ENCODE measurements around the gene PMS1.

Gene PMS1

DNA sequence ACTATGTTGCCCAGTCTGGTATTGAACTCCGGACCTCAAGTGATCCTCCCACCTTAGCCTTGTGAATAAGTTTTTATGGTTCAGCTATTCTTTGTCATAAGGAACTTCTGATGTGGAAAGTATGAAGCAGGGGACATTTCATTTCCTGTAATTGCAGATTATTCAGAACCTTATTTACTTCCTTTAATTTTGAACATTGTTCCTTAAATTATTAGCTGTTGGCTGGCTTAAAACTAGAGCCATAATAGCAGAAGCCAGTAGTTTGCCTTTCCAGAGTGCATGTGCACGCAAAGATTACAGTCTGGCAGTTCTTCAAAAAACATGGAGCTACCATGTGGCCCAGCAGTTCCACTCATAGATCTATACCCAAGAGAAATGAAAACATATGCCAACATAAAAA is 53.1 kb downstream of the PMS1 start:
- 98% methylated on average over 2 of the region's 2 CpGs for WGBS
- H3K36me3 ChIP-seq (ENCODE audit: insufficient read depth, low read length): peaks cover 14% of the 10 kb centered on the region
- H3K9ac ChIP-seq (ENCODE audit: low read depth, low read length): no peak overlapping the region
- no peak overlapping the region for H3K27ac ChIP-seq (ENCODE audit: low read depth, low read length)
- no peaks in the 10 kb centered on the region for H3K4me1 ChIP-seq (ENCODE audit: insufficient read depth, low read length)
- no peaks in the 10 kb centered on the region for H3K9me3 ChIP-seq (ENCODE audit: insufficient read depth, low read depth, low read length)
- H3K27me3 ChIP-seq (ENCODE audit: insufficient read depth, low read length): no peaks in the 10 kb centered on the region
- H3K4me3 ChIP-seq (ENCODE audit: low read length): no peak overlapping the region

DNA sequence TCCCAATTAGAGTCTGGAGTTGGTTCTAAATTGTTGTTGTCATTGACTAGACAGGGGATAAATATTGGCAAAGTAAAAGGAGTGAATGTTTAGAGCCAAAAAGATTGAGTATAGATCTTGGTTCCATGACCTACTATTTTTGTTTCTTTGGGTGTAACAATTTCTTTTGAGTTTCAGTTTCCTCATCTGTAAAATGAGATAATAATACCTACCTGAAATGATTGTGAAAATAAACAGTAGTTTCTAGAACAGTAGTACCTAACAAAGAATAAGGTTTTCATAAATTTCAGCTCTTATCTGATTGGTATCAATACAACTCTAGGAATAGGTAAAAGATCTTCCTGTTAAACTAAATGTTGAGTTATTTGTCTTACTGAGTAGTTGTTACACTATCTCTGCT is 56.8 kb downstream of the PMS1 start:
- no peaks in the 10 kb centered on the region for H3K9me3 ChIP-seq (ENCODE audit: insufficient read depth, low read depth, low read length)
- no peak overlapping the region for H3K4me3 ChIP-seq (ENCODE audit: low read length)
- H3K27me3 ChIP-seq (ENCODE audit: insufficient read depth, low read length): no peaks in the 10 kb centered on the region
- H3K36me3 ChIP-seq (ENCODE audit: insufficient read depth, low read length): peaks cover 30% of the 10 kb centered on the region
- H3K9ac ChIP-seq (ENCODE audit: low read depth, low read length): no peak overlapping the region
- H3K27ac ChIP-seq (ENCODE audit: low read depth, low read length): no peak overlapping the region
- no peaks in the 10 kb centered on the region for H3K4me1 ChIP-seq (ENCODE audit: insufficient read depth, low read length)

DNA sequence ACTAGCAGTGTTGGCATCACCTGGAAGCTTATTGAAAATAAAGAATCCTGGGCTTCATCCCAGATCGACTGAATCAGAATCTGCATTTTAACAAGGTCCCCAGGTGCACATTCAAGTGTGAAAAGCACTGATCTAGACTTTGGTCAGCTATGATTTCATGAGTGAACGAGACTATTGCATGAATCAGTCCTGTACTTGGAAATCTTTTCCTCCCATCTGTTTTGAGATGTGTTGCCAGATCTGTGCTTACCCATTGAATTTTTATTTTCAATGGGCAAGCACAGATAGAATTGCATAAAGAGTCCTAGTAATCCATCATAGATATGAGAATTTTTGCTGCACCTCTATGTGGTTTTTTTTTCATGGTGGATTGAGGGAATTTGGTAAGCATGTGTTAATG is 64.0 kb downstream of the PMS1 start:
- Histone ChIP-seq H3K4me3 (ENCODE audit: low read length) (no peak overlapping the region), H3K27ac (ENCODE audit: low read depth, low read length) (no peak overlapping the region), H3K4me1 (ENCODE audit: insufficient read depth, low read length) (peaks cover 25% of the 10 kb centered on the region), H3K9me3 (ENCODE audit: insufficient read depth, low read depth, low read length) (no peaks in the 10 kb centered on the region), H3K27me3 (ENCODE audit: insufficient read depth, low read length) (no peaks in the 10 kb centered on the region), H3K9ac (ENCODE audit: low read depth, low read length) (no peak overlapping the region), H3K36me3 (ENCODE audit: insufficient read depth, low read length) (peaks cover 56% of the 10 kb centered on the region)
- WGBS: 95% methylated on average over 2 of the region's 2 CpGs

DNA sequence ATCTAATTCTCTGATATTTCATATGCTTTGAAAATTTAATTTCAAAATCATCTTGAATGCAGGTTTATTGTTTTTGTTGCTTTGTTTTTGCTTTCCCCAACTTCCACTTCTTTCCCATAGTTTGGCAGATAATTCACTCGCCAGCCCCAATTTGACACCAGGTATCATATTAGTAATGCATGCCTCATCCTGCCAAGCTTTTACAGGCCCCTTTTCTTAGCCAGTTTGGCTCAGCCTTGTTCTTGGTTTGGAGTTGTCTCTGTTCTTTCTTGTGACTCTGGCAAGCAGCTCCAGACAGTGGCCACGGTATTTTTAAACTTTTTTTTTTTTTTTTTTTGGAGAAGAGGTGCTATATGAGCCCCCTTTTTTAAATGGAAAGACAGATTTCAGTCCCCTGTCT is 65.3 kb downstream of the PMS1 start:
- H3K9me3 ChIP-seq (ENCODE audit: insufficient read depth, low read depth, low read length): no peaks in the 10 kb centered on the region
- H3K27ac ChIP-seq (ENCODE audit: low read depth, low read length): no peak overlapping the region
- H3K4me3 ChIP-seq (ENCODE audit: low read length): no peak overlapping the region
- WGBS: 91% methylated on average over 2 of the region's 2 CpGs
- H3K9ac ChIP-seq (ENCODE audit: low read depth, low read length): no peak overlapping the region
- peaks cover 25% of the 10 kb centered on the region for H3K4me1 ChIP-seq (ENCODE audit: insufficient read depth, low read length)
- H3K27me3 ChIP-seq (ENCODE audit: insufficient read depth, low read length): no peaks in the 10 kb centered on the region
- peaks cover 55% of the 10 kb centered on the region for H3K36me3 ChIP-seq (ENCODE audit: insufficient read depth, low read length)

DNA sequence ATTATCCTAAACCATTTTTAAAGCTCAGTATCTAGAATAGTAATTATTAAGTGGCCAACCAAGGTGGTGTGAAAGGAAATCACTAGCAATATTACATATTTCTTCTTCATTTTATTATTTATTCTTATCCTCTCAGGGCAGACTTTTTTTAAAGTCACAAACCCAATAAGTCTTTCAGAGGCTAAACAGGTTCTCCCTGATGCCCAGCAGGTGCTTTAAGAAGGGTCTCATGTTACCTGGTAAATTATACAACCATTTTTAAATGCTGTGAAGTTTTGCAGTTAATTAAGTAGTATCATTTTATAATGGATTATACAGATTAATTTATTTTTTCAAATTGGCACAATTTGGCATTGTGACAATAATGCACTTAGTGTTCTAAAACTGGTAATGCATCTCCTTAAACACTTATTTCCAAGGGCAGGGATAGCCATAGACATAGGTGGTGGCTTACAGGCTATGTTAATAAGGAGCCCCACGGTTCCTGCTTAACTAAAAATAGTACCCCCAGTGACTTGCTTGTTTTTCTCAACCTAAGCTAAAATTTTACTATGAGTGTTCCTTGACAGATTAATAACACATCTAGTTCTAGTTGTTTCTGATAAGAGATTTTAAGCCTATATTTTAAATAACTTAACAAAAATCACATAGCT is 67.0 kb downstream of the PMS1 start:
- Histone ChIP-seq H3K4me3 (ENCODE audit: low read length) (no peak overlapping the region), H3K9me3 (ENCODE audit: insufficient read depth, low read depth, low read length) (no peaks in the 10 kb centered on the region), H3K36me3 (ENCODE audit: insufficient read depth, low read length) (peaks cover 59% of the 10 kb centered on the region), H3K9ac (ENCODE audit: low read depth, low read length) (no peak overlapping the region), H3K27me3 (ENCODE audit: insufficient read depth, low read length) (no peaks in the 10 kb centered on the region), H3K27ac (ENCODE audit: low read depth, low read length) (peak overlapping the region; percentile 48; the same call in 1 of the 2 replicates), H3K4me1 (ENCODE audit: insufficient read depth, low read length) (peaks cover 25% of the 10 kb centered on the region)
- 69% methylated on average over 1 of the region's 1 CpG for WGBS

DNA sequence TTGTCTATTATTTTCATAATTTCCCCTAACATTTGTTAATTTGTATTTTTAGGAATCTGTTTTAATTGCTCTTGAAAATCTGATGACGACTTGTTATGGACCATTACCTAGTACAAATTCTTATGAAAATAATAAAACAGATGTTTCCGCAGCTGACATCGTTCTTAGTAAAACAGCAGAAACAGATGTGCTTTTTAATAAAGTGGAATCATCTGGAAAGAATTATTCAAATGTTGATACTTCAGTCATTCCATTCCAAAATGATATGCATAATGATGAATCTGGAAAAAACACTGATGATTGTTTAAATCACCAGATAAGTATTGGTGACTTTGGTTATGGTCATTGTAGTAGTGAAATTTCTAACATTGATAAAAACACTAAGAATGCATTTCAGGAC is 69.9 kb downstream of the PMS1 start:
- peaks cover 25% of the 10 kb centered on the region for H3K4me1 ChIP-seq (ENCODE audit: insufficient read depth, low read length)
- H3K36me3 ChIP-seq (ENCODE audit: insufficient read depth, low read length): peaks cover 67% of the 10 kb centered on the region
- H3K9me3 ChIP-seq (ENCODE audit: insufficient read depth, low read depth, low read length): no peaks in the 10 kb centered on the region
- H3K27ac ChIP-seq (ENCODE audit: low read depth, low read length): no peak overlapping the region
- WGBS: 100% methylated on average over 1 of the region's 3 CpGs
- no peak overlapping the region for H3K9ac ChIP-seq (ENCODE audit: low read depth, low read length)
- no peak overlapping the region for H3K4me3 ChIP-seq (ENCODE audit: low read length)
- no peaks in the 10 kb centered on the region for H3K27me3 ChIP-seq (ENCODE audit: insufficient read depth, low read length)

DNA sequence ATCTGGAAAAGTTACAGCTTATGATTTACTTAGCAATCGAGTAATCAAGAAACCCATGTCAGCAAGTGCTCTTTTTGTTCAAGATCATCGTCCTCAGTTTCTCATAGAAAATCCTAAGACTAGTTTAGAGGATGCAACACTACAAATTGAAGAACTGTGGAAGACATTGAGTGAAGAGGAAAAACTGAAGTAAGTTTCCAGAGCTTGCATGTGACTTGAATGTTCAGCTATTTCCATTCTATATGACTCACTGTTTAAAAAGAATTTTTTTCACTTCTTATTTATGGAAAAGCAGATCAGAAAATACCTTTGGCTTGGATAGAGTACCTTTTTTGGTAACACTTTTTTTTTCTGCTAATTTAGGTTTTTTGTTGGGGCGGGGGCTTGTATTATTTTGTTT is 70.7 kb downstream of the PMS1 start:
- Histone ChIP-seq H3K9ac (ENCODE audit: low read depth, low read length) (no peak overlapping the region), H3K9me3 (ENCODE audit: insufficient read depth, low read depth, low read length) (no peaks in the 10 kb centered on the region), H3K27ac (ENCODE audit: low read depth, low read length) (no peak overlapping the region), H3K27me3 (ENCODE audit: insufficient read depth, low read length) (no peaks in the 10 kb centered on the region), H3K36me3 (ENCODE audit: insufficient read depth, low read length) (peaks cover 66% of the 10 kb centered on the region), H3K4me3 (ENCODE audit: low read length) (no peak overlapping the region), H3K4me1 (ENCODE audit: insufficient read depth, low read length) (peaks cover 22% of the 10 kb centered on the region)
- 91% methylated on average over 2 of the region's 3 CpGs for WGBS

DNA sequence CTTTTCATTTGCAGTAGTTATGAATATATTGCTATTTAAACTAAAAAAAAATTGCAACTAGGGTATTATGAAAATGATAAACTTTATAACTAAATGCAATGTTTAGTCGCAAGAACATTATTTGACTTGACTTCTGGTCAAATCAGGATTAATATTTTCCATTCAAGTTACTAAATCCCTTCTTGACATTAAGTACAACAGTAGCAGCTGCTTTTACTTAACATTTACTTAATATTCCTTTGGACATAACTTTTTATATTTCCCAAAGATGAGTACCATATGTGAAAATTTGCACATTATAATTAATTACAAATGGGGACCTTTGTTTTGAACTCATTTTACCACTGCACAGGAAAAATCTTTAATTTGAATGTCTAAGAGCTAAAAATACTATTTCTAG is 74.0 kb downstream of the PMS1 start:
- Histone ChIP-seq H3K9ac (ENCODE audit: low read depth, low read length) (no peak overlapping the region), H3K4me1 (ENCODE audit: insufficient read depth, low read length) (no peaks in the 10 kb centered on the region), H3K9me3 (ENCODE audit: insufficient read depth, low read depth, low read length) (no peaks in the 10 kb centered on the region), H3K36me3 (ENCODE audit: insufficient read depth, low read length) (peaks cover 64% of the 10 kb centered on the region), H3K27me3 (ENCODE audit: insufficient read depth, low read length) (no peaks in the 10 kb centered on the region), H3K27ac (ENCODE audit: low read depth, low read length) (no peak overlapping the region), H3K4me3 (ENCODE audit: low read length) (no peak overlapping the region)
- 87% methylated on average over 1 of the region's 1 CpG for WGBS

DNA sequence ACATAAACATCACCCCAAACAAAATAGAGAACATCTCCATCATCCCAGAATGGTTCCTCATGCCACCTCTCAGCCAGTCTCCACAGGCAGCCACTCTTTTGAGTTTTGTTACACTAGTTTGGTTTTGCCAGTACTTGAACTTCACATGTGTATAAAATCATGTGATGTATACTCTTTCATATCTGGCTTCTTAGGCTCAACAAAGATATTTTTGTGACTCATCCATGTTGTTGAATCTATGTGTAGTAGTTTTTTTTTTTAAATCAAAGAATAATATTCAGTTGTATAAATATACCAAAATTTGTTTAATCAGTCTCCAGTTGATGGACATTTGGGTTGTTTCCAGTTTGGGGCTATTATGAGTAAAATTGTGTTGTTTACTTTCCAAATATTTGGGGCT is 75.9 kb downstream of the PMS1 start:
- H3K27ac ChIP-seq (ENCODE audit: low read depth, low read length): no peak overlapping the region
- no peak overlapping the region for H3K4me3 ChIP-seq (ENCODE audit: low read length)
- no peaks in the 10 kb centered on the region for H3K4me1 ChIP-seq (ENCODE audit: insufficient read depth, low read length)
- H3K36me3 ChIP-seq (ENCODE audit: insufficient read depth, low read length): peaks cover 61% of the 10 kb centered on the region
- no peaks in the 10 kb centered on the region for H3K27me3 ChIP-seq (ENCODE audit: insufficient read depth, low read length)
- no peak overlapping the region for H3K9ac ChIP-seq (ENCODE audit: low read depth, low read length)
- no peaks in the 10 kb centered on the region for H3K9me3 ChIP-seq (ENCODE audit: insufficient read depth, low read depth, low read length)

DNA sequence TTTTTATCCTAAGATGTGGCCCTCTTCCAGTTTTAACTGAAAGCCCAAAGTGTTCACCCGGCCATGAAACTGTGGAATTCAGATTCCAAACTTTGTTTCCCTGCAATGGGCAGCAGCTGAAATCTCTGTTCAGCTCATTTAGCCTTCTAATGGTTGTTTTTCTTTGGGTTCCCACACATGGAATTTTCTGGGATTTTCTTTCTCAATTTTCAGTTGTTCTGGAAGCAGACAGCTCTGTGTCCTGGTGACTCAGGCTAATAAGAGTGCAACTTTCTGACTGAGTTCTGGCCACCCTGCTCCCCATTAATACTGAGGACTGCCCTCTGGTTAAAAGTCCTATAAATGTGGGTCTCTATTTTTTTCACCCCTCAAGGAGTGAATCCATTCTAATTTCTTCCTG is 78.5 kb downstream of the PMS1 start:
- Histone ChIP-seq H3K36me3 (ENCODE audit: insufficient read depth, low read length) (peaks cover 61% of the 10 kb centered on the region), H3K4me3 (ENCODE audit: low read length) (no peak overlapping the region), H3K27ac (ENCODE audit: low read depth, low read length) (no peak overlapping the region), H3K9ac (ENCODE audit: low read depth, low read length) (no peak overlapping the region), H3K27me3 (ENCODE audit: insufficient read depth, low read length) (no peaks in the 10 kb centered on the region), H3K4me1 (ENCODE audit: insufficient read depth, low read length) (no peaks in the 10 kb centered on the region), H3K9me3 (ENCODE audit: insufficient read depth, low read depth, low read length) (no peaks in the 10 kb centered on the region)
- WGBS: 90% methylated on average over 1 of the region's 1 CpG

DNA sequence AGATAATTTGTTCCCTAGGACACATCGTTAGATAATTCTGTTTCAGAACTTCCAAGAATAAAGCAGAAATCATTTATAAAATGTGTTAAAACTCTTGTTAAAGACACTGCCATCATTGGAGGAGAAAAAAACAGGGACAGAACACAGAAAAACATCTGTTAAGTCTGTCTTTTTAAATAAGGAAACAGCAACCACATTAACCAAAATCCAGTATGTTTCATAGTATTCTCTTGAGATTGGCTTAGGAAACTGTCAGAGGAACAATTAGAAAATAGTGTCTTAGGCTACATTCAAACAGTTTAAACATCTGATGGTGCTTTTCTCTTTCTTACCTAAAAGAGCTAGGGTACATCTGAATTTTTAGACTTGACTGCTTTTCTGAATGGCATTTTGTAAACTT is 81.6 kb downstream of the PMS1 start:
- WGBS: 100% methylated on average over 1 of the region's 1 CpG
- H3K27ac ChIP-seq (ENCODE audit: low read depth, low read length): no peak overlapping the region
- H3K4me3 ChIP-seq (ENCODE audit: low read length): no peak overlapping the region
- no peaks in the 10 kb centered on the region for H3K4me1 ChIP-seq (ENCODE audit: insufficient read depth, low read length)
- no peaks in the 10 kb centered on the region for H3K9me3 ChIP-seq (ENCODE audit: insufficient read depth, low read depth, low read length)
- H3K9ac ChIP-seq (ENCODE audit: low read depth, low read length): no peak overlapping the region
- H3K27me3 ChIP-seq (ENCODE audit: insufficient read depth, low read length): no peaks in the 10 kb centered on the region
- peaks cover 64% of the 10 kb centered on the region for H3K36me3 ChIP-seq (ENCODE audit: insufficient read depth, low read length)

DNA sequence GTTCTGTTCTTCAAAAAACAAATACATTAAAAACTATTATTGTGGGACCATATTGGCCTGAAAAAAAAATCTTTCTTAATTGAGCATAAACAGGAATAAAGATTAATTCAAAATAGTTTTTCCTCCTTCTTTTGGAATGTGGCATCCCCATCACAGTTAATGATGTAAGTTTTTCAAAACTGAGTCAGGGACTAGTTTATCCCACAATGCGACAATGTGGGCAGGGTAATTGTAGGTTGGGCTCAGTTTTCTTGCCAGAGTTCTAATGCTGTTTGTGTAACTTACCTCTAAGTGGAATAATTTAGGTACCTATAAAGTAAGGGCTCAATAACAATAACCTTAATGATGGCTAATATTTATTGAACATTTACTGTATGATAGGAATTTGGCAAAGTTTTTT is 82.0 kb downstream of the PMS1 start:
- Histone ChIP-seq H3K4me1 (ENCODE audit: insufficient read depth, low read length) (no peaks in the 10 kb centered on the region), H3K9ac (ENCODE audit: low read depth, low read length) (no peak overlapping the region)
- 100% methylated on average over 1 of the region's 1 CpG for WGBS

More for the DNA sequence above, 82.0 kb downstream of the PMS1 start:
- peaks cover 62% of the 10 kb centered on the region for H3K36me3 ChIP-seq (ENCODE audit: insufficient read depth, low read length)
- H3K27ac ChIP-seq (ENCODE audit: low read depth, low read length): no peak overlapping the region
- no peaks in the 10 kb centered on the region for H3K27me3 ChIP-seq (ENCODE audit: insufficient read depth, low read length)
- no peak overlapping the region for H3K4me3 ChIP-seq (ENCODE audit: low read length)
- H3K9me3 ChIP-seq (ENCODE audit: insufficient read depth, low read depth, low read length): no peaks in the 10 kb centered on the region

Data from HUES64 (cell line).